K562 (cell line): Measurements from ENCODE around the gene AASDH. TPM values are rescaled to one million over a fixed set of nuclear protein-coding genes. Genes with fewer than 3 reads are reported as not detected.
A peak's percentile ranks its signal among the peaks of the same experiment; 100 is the strongest.

Experiments
- CC2D1A ChIP-seq: fragments of 450-650 bp; IDR thresholded peaks from 2 replicates; pipeline ENCODE4 v1.6.1; 2017; ENCODE audit warnings: mild to moderate bottlenecking
- HNRNPH1 ChIP-seq: fragments of 200-400 bp; formaldehyde crosslinking; optimal IDR thresholded peaks from 2 replicates; pipeline ENCODE3; 2017; ENCODE audit warnings: low read depth, mild to moderate bottlenecking, low read length, moderate library complexity
- MCM7 ChIP-seq, 2 experiments: fragments of 450-650 bp; IDR thresholded peaks; 2 replicates each; pipeline ENCODE4 v1.6.1; 2016 to 2018
- POLR2A ChIP-seq: fragments of 450-650 bp; conservative IDR thresholded peaks from 2 replicates; pipeline ENCODE4 v1.6.1; 2016
- POLR2AphosphoS2 ChIP-seq: IDR thresholded peaks from 2 replicates; pipeline ENCODE4 v1.6.1; 2012; ENCODE audit warnings: low read length, improper control_type of control experiment
- STAT5B ChIP-seq: fragments of 250-450 bp; sonication (Bioruptor Pico); IDR thresholded peaks from 2 replicates; pipeline ENCODE4 v1.8.0; 2021; ENCODE audit warnings: mild to moderate bottlenecking, inconsistent platforms
- TCF7L2 ChIP-seq: fragments of 150-350 bp; IDR thresholded peaks from 2 replicates; pipeline ENCODE4 v1.6.1; 2016; ENCODE audit warnings: low read depth, mild to moderate bottlenecking, low read length, moderate library complexity
- TSC22D4 ChIP-seq: fragments of 450-650 bp; IDR thresholded peaks from 2 replicates; pipeline ENCODE4 v1.6.1; 2016; ENCODE audit warnings: missing genetic modification characterization, missing biosample characterization, control low read depth
- ZHX1 ChIP-seq: fragments of 150-350 bp; conservative IDR thresholded peaks from 2 replicates; pipeline ENCODE4 v1.6.1; 2014; ENCODE audit warnings: low read length
- ZKSCAN8 ChIP-seq: fragments of 200-800 bp; sonication (Bioruptor generic); IDR thresholded peaks from 2 replicates; pipeline ENCODE4 v1.6.1; 2016; ENCODE audit warnings: missing genetic modification characterization, missing compliant biosample characterization
- polyA plus RNA-seq, 8 experiments: library from polyadenylated mRNA; depleted of rRNA in 4 of 8; stranded (reverse) in 5 of 8; unstranded in 3 of 8; fragments of >200 nt; fragmentation: Nextera tagmentation in 2 of 8; fragmentation: Illumina TruSeq in 1 of 8; extraction: Ambion mirVana in 2 of 8; extraction: Trizol in 1 of 8; gene quantifications; 2 replicates each; pipeline versions ENCODE4 v1.2.1 to v1.2.3, GENCODE V29; 2011 to 2014; ENCODE audit warnings: inconsistent platforms in 1 of 8, missing spikeins in 1 of 8
- total RNA-seq, 7 experiments: library from RNA; depleted of rRNA in 6 of 7; stranded (reverse); fragments of >200 nt in 6 of 7; fragmentation: Illumina TruSeq in 2 of 7; extraction: Trizol in 2 of 7; gene quantifications; 2 replicates each; pipeline versions ENCODE4 v1.2.1 to v1.2.3, GENCODE V29; 2011 to 2021; ENCODE audit warnings: low replicate concordance in 1 of 7
- TF ChIP-seq, protein P1 (sequence below): sonication (generic); formaldehyde crosslinking; IDR thresholded peaks from 2 replicates; pipeline ENCODE4 v1.8.0; 2022; ENCODE audit warnings: mild to moderate bottlenecking, missing genetic modification reagents, borderline replicate concordance
- TF ChIP-seq, protein P2 (sequence below), 2 experiments: fragments of 450-650 bp in 1 of 2; sonication (generic) in 1 of 2; formaldehyde crosslinking in 1 of 2; IDR thresholded peaks; 2 replicates each; pipeline versions ENCODE4 v1.7.1 to v1.9.0; 2016 to 2022; ENCODE audit warnings: inconsistent platforms in 1 of 2, mild to moderate bottlenecking in 1 of 2, missing genetic modification reagents in 1 of 2

AASDH gene
- total and polyA plus RNA-seq, 9 of the 15 experiments (the other 6 are each of a cell fraction or from before 2014, with no cell fraction given): 8.6 to 29.7 (median 13.7) TPM

GRCh38 chr4:56387023-56388001 lies at the start of gene AASDH (continued):
- TF ChIP-seq TCF7L2 (no peak), STAT5B (CRISPR knock-in tag) (no peak), CC2D1A (peak; percentile 52; the same call in 1 of the 2 replicates), ZHX1 (no peak), POLR2A (peak; percentile 98), POLR2AphosphoS2 (no peak), HNRNPH1 (no peak), ZKSCAN8 (no peak), MCM7 (IDR thresholded peaks at IDR 0.05) (no peak), TSC22D4 (no peak)
- TF ChIP-seq, protein P1, sequence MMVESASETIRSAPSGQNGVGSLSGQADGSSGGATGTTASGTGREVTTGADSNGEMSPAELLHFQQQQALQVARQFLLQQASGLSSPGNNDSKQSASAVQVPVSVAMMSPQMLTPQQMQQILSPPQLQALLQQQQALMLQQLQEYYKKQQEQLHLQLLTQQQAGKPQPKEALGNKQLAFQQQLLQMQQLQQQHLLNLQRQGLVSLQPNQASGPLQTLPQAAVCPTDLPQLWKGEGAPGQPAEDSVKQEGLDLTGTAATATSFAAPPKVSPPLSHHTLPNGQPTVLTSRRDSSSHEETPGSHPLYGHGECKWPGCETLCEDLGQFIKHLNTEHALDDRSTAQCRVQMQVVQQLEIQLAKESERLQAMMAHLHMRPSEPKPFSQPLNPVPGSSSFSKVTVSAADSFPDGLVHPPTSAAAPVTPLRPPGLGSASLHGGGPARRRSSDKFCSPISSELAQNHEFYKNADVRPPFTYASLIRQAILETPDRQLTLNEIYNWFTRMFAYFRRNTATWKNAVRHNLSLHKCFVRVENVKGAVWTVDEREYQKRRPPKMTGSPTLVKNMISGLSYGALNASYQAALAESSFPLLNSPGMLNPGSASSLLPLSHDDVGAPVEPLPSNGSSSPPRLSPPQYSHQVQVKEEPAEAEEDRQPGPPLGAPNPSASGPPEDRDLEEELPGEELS (CRISPR knock-in tag): 0 out of 2 replicates have a peak, but pooled peaks have one; percentile 55
- TF ChIP-seq, protein P2, sequence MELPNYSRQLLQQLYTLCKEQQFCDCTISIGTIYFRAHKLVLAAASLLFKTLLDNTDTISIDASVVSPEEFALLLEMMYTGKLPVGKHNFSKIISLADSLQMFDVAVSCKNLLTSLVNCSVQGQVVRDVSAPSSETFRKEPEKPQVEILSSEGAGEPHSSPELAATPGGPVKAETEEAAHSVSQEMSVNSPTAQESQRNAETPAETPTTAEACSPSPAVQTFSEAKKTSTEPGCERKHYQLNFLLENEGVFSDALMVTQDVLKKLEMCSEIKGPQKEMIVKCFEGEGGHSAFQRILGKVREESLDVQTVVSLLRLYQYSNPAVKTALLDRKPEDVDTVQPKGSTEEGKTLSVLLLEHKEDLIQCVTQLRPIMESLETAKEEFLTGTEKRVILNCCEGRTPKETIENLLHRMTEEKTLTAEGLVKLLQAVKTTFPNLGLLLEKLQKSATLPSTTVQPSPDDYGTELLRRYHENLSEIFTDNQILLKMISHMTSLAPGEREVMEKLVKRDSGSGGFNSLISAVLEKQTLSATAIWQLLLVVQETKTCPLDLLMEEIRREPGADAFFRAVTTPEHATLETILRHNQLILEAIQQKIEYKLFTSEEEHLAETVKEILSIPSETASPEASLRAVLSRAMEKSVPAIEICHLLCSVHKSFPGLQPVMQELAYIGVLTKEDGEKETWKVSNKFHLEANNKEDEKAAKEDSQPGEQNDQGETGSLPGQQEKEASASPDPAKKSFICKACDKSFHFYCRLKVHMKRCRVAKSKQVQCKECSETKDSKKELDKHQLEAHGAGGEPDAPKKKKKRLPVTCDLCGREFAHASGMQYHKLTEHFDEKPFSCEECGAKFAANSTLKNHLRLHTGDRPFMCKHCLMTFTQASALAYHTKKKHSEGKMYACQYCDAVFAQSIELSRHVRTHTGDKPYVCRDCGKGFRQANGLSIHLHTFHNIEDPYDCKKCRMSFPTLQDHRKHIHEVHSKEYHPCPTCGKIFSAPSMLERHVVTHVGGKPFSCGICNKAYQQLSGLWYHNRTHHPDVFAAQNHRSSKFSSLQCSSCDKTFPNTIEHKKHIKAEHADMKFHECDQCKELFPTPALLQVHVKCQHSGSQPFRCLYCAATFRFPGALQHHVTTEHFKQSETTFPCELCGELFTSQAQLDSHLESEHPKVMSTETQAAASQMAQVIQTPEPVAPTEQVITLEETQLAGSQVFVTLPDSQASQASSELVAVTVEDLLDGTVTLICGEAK (IDR thresholded peaks at IDR 0.05): 0 out of 2 replicates have a peak, but pooled peaks have one; percentile 40
- TF ChIP-seq, protein P2 (CRISPR knock-in tag; IDR thresholded peaks at IDR 0.05): no peak
